Measurements from ENCODE around the gene WNT3A.

WNT3A gene

GRCh38 chr1:228050571-228051231 lies 43.9 kb downstream of the WNT3A start:
- DNase-seq, result no peak

- DNase-seq, result no peak
Measured at GRCh38 chr1:228058172-228058948, 51.6 kb downstream of the WNT3A start.

GRCh38 chr1:228058949-228059633 lies 52.3 kb downstream of the WNT3A start:
- DNase-seq, result peak; percentile 76

DNA sequence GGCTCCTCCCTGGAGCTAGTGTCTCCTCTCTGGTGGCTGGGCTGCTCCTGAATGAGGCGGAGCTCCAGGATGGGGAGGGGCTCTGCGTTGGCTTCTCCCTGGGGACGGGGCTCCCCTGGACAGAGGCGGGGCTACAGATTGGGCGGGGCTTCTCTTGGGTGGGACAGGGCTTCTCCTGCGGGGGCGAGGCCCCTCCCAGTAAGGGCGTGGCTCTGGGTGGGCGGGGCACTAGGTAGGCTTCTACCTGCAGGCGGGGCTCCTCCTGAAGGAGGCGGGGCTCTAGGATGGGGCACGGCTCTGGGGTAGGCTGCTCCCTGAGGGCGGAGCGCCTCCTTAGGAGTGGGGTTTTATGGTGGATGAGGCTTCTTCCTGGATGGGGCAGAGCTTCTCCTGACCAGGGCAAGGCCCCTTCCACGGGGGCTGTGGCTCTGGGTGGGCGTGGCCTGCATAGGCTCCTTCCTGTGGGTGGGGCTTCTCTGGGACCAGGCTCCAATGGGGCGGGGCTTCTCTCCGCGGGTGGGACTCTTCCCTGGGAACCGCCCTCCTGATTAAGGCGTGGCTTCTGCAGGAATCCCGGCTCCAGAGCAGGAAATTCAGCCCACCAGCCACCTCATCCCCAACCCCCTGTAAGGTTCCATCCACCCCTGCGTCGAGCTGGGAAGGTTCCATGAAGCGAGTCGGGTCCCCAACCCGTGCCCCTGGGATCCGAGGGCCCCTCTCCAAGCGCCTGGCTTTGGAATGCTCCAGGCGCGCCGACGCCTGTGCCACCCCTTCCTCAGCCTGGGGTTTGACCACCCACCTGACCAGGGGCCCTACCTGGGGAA lies 53.0 kb downstream of the WNT3A start:
- peak; percentile 80 for DNase-seq

- no peak for DNase-seq
Measured at GRCh38 chr1:228060458-228061190, 53.8 kb downstream of the WNT3A start.

DNA sequence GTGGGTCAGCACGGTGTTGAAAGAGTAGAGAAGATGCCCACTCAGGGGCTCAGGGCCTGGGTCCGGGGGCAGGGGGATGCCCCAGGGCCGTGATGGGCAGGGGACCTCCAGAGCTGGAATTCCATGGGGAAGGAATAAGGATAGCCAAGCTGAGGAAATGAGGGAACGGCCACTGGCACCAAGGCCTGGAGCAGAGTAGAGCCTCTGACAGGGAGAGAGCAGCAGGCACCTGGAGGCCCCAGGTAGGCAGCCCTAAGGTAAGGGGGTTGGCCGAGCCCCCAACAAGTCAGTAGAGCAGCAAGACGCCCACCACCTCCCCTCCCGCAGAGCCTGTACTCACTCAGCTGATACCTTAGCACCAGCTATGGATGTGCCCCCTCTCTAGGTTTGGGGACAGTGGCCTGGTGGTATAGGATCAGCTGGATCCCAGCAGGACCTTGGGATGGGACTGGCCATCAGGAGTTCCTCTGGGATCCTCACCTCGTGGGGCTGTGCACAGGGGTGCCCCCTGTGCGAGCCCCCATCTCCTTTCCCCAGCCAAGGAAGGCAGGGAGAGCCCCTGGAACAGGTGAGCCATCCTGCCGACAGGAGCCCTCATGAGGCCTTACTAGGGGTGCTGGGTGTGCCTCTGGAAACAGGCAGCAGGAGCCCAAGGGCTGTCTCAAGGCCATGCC lies 54.8 kb downstream of the WNT3A start:
- no peak for DNase-seq

DNA sequence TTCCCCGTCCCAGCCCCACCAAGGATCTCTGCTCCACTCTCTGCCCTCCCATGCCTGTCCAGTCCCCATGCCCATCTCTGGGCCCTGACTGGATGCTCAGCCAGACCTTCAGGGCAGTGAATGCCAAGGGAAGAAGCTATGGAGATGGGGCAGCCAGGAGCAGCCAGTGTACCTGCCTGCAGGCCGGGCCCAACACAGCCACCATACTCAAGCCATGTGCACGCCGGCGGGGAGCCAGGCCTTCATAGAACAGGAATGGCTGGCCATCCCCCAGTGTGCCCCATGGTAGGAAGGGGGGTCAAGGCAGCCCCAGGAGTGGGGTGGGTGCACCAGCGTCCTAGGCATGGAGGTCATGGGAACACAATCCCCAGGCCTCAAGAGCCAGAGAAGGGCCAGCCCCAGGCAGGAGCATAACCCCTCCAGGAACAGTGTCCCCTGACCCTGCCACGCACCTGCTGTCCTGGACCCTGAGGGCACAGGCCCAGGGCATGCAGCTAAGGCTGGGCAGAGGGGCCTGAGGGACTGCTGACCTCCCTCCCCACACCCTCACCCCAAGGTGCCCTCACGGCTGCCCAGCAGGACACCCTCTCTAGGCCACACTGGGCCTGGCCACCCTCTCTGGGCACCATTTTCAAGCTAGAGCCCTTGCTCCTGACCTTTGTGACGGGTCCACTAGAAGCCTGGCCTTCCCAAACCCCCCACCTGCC lies 55.4 kb downstream of the WNT3A start:
- DNase-seq, result no peak

- DNase-seq, result no peak
Measured at GRCh38 chr1:228062812-228063211, 56.0 kb downstream of the WNT3A start.

DNA sequence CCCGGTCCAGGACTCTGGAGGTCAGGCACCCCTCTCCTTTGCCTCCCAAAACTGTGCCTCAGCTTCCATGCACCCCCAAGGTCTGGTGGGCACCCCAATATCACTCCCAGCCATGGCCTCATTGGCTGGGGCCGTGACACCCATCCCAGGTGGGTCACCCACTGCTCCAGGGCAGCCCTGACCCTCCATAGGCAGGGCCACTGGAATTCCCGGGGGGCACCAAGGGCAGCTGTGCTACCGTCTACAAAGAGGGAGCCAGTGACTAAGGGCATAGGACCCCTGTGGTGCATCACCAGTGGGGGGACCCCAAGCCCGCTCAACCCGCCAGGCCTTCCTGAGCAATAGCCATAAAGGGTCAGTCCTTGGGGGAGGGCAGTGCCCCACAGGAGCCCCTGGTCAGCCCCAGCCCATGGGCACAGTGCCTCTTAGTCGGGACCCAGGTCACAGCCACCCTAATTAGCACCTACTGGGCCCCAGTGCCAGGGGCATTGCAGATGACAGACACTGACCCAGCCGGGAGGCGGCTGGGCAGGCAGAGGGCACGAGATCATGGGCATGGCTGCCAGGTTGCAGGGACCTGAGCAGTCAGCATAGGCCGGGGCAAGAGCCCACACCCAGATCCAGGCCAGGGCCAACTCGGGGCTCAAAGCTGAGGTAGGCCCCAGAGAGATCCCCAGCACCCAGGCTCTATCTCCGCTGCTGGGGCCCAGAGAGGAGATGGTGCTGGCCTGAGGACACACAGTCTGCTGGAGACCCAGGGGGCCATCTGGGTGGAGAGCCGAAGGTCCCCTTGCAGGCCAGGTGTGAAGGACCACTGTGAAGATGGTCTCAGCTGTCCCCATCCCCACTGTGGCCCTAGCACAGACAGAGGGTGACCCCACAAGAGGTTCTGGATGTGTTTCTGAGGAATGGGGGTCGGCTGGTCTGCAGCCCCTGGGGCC lies 56.7 kb downstream of the WNT3A start:
- no peak for DNase-seq

- no peak for DNase-seq
Measured at GRCh38 chr1:228064296-228064695, 57.5 kb downstream of the WNT3A start.

DNA sequence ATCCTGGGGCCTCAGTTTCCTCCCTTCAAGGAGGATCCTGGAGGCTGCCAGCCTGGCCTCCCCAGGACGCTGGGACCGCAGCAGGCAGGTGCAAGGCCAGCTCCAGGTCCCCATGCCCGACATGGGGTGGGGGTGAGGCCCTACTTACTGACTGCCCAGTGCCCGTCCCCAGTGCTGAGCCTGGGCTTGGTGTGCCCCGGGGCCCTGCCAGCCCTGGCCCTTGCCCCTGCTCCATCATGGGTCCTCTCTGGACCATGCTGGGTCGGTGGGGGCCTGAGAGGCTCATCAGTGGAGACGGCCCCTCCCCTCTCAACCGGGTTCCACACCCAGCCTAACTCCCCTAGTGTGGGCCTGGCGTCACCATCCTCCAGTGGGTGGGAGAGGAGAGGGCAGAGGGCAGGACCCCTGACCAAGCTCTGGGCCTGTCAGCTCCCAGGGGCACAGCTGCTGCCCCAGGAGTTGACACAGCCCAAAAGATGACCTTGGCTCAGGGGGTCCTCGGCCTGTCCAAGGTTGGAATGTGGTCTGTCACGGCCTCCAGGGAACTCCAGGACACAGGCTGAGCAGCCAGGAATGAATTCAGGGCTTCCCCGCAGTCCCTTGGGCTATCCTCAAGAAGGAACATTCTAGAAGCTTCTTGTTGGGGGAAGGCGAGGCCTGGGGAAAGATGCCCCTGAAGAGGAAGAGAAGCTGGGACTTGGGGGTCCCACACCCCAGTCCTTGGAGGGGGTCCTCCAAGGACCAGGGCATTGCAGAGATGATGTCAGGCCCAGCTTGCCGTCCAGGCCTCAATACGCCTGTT lies 58.1 kb downstream of the WNT3A start:
- no peak for DNase-seq

DNA sequence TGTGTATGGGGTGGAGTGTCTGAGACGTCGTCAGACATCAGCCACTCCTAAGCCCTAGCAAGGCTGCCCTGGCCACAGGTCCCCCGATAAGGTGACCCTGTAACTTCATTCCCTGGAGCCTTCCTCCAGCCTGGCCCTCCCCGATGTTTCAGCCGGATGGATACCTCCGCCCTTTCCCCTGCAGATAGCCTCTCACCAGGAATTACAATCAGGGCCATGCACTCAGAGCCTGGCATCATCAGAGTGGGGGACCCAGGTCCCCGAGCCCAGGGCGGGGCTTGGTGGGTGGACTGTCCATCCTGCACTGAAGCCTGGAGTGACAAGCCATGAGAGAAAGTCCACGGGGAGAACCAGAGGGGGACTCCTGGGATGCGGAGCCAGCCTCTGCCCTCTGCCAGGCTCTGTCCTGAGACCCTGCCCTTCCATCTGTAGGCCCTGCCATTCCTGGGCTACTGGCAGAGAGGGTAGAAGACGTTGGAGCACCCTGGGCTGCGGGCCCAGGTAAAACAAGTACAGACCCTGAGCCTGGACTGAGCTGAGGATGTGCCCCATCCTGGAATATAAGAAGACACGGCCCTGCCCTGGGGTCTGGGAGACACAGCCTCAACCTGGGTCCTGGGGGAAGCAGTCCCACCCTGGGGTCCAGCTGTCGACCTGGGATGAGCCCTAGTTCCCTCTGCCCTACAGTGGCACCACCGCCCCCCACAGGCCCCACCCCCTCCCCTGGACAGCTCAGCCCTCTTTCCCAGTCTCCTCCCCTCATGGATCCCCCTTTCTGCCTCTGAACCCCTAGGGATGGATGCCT lies 58.9 kb downstream of the WNT3A start:
- DNase-seq, result no peak

DNA sequence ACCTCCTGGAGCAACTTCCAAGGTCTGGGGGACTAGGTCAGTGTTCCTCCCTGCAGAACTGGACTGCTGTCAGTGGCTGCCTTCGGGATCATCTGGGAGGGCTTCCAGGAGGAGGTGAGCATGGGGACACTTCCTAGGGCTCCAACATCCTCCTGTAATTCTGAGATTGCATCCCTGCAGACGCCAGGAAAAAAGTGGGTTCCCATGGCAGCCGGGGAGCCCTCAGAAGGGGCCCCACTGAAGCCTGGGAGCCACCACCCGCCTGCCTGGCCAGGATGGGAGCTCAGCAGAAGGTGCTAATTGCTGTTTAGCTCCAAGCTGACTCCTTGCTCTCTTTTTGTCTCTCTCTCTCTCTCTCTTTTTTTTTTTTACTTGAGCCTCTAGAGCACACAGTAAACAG lies 59.6 kb downstream of the WNT3A start:
- DNase-seq, result no peak

- DNase-seq, result no peak
Measured at GRCh38 chr1:228066891-228067654, 60.3 kb downstream of the WNT3A start.

GRCh38 chr1:228068359-228068758 lies 61.6 kb downstream of the WNT3A start:
- DNase-seq, result no peak

DNA sequence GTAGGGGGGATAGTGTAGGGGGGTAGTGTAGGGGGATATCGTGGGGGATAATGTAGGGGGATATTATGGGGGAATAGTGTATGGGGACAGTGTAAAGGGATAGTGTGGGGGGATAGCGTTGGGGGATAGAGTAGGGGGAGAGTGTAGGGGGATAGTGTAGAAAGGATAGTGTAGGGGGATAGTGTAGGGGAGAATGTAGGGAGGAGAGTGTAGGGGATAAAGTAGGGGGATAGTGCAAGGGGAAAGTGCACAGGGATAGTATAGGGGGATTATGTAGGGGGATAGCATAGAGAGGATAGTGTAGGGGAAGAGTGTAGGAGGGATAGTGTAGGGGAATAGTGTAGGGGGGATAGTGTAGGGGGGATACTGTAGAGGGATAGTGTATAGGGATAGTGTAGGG lies 63.4 kb downstream of the WNT3A start:
- DNase-seq, result no peak

DNA sequence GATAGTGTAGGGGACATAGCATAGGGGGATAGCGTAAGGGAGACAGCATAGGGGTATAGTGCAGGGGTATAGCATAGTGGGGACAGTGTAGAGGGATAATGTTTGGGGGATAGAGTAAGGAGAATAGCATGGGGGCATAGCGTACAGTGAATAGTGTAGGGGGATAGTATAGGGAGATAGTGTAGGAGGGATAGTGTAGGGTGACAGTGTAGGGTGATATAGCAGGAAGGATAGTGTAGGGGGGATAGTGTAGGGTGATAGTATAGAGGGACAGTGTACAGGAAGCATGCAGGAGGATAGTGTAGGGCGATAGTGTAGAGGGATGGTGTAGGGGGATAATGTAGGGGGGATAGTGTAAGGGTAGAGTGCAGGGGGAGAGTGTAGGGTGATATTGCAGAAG lies 64.1 kb downstream of the WNT3A start:
- no peak for DNase-seq

Data from activated T-cell treated with anti-CD3 and anti-CD28 coated beads, Interleukin-2, amount 50 U/mL, for 1 hour (primary cell).